NCI-H2107 treated with DMSO at 0.1 percent for 48 hours (cell line): ENCODE results near the gene AMPD2.

ENCODE experiments used
- DNase-seq: peaks from one replicate; lab custom pipeline; 2025; ENCODE audit not compliant: unreplicated experiment; lab: John Stamatoyannopoulos, UW

Gene AMPD2

DNA sequence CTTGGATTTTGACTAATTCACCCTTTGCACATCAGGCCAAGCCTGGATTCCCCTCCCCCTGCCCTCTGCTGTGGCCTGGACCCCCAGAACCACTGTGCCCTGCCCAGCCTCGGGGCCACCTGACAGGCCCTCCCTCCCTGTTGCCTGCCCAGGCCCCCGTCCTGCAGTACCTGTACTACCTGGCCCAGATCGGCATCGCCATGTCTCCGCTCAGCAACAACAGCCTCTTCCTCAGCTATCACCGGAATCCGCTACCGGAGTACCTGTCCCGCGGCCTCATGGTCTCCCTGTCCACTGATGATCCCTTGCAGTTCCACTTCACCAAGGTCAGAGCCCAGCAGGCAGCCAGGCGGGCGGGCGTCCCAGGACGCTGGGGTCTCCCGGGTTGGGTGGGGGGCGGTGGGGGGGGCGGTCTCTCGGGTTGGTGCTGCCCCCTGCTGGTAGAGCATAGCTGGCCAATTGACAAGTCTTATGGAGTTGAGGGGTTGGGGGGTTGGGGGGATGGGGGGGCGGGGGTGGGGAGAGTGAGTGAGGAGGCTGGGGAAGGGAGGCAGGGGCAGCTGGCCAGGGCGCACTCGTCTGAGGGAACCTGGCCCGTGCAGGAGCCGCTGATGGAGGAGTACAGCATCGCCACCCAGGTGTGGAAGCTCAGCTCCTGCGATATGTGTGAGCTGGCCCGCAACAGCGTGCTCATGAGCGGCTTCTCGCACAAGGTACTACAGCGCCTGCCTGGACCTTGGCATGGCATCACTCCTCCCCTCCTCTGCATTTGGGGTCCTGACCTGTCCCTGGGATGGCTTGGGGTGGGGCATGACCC, 10.7 kb downstream of the AMPD2 start:
- DNase-seq, result no peak

DNA sequence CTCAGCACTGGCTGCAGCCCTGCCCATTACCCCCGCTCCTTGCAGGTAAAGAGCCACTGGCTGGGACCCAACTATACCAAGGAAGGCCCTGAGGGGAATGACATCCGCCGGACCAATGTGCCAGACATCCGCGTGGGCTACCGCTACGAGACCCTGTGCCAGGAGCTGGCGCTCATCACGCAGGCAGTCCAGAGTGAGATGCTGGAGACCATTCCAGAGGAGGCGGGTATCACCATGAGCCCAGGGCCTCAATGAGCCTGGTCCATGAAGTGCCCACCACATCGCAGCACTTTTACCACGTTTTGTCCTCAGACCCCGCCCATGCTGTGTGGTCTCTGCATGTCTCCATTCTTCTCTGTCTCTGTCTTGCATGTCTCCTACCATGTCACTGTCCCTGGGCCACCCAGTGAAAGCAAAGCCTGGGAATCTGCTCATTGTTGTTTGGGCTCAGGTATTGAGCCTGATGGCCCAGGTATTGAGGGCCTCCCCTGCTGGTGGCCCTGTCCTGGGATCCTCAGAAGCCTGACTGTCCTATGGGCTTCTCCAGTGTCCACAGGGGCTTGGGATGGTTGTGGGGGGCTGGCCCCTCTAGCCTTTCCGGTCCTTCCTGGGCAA, 11.4 kb downstream of the AMPD2 start:
- no peak for DNase-seq

DNA sequence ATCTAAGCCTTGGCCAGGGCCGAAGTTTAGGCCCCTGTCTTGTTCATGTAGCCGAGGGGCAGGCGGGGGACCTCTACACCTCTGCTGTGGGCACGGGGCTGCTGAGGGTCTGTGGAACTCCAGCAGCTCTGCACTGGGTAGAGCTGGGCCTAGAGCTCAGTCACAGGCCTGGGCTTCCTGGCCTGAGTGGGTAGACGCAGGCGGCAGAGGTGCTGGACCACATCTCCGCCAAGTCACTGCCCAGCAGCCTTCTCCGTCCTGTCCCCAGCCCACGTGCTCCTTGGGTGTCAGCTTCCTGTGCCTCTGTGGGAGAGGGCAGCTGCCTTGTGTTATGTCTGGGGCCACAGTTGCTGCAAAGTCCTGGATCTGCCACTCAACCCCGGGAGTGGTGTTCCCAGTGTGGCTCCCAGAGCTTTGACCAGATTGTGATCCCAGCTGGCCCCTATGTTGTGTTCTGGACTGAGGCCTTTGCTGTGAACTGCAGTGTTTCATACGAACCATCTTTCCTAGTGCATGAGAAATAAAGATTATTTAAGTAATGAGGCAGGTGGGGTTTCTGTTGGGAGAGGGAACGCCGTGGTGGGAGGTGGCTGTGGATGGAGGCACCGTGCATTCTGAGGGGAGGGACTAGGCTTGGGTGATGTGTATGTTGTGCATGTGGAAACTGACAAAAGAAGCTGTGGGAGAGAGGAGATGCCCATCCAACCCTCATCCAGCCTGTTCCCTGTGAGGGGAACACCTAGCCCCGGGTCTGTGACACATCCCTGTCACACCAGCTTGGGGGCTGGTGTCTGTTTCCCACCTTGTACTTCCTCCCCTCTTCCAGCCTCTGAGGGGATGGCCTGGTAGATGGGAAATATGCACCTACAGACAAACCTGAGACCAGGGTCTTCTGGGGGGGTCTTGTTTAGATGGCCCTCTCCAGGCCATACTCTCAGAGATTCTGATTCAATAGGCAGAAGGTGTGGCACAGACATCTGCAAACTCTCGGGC, 12.2 kb downstream of the AMPD2 start:
- DNase-seq, result no peak

DNA sequence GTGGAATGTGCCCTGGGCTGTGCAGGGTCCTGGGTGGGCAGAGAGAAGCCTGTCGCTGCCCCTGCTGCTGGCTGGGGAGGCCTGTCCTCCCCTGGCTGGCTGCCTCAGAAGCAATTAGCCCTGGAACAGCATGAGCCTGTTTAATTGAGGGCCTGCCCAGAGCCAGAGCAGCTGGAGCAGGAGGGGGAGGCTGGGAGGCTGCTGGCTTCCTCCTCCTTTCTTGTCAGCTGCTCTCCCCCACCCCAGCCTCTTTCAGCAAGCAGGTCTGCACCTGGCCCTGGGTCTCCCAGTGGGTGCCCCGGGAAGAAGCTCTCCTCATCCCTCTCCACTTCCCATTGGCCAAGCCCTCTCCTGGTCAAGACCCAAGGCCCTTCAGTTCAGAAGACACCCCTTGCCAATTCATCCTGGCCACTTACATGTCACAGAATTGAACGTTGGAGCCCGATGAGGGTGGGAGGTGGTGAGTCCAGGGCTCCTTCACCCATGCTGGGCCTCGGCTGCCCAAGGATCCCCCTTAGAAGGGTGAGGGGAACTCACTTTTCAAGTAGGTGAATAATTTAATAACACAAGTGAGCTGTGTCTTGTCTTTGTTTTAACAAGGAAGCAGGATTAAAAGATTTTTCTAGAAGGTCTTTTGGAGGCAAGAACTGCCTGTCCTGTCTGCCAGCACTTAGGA, 13.2 kb downstream of the AMPD2 start:
- DNase-seq, result peak; percentile 90

DNA sequence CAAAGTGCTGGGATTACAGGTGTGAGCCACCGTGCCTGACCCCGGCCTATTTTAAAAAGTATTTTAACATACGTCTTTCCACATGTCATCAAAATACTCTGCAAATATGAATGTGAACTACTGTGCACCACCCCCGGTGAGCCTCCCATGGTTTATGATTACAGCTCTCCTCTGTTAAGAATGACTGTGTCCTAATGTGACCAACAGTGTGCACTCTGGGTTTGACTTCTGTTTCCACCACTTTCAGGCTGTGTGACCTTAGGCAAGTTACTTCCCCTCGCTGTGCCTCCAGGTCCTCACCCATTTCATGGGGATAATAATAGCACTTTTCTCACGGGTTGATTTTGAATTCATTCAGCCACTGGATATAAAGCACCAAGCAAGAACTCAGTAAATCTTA, 14.7 kb downstream of the AMPD2 start:
- DNase-seq, result no peak

DNA sequence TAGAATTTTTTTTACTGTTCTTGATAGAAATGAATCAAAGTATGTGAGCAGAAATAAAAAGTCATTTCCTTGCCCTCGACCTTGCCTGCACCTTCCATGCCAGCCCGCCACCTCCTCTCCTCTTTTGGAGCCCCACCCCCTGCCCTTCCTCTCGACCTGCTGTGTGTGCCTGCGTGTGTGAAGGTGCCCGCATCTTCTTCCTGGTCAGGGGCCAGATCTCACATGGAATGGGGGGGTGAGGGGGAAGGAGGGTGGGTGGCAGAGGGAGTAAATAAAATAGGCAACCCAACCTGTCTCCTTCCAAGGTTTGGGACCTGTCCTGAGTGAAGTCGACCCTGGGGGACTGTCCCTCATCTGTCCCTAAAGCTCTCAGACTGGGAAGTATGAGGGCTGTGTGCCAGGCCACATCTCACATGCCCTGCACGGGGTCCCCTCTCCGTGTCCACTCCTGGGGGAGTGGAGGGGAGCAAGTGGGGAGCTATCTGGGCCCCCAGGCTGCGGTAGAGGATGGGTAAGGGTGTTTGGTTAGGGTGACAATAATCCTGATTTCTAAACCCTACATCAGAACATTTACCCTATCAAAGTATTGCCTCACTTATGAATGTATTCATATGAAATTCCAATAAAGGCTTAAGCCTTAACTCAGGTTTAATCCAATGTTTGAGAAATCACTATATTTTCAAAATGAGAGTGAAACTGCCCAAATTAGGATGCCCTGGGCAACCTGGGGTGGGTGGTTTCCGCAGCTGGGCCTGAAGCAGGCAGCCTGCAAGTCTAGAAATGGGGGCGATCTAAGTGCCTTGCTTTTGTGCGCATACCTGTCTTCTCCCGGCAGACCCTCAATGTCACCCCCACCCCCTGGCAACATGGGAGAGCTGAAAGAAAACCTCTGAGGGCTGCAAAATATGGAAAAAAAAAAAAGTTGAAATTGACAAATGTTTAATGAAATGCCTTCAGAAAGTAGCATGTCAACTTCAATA, 15.4 kb downstream of the AMPD2 start:
- no peak for DNase-seq

- no peak for DNase-seq
Measured at GRCh38 chr1:109635862-109636200, 16.2 kb downstream of the AMPD2 start.

GRCh38 chr1:109636201-109636952, 16.7 kb downstream of the AMPD2 start:
- DNase-seq, result no peak

GRCh38 chr1:109637446-109637845, 17.8 kb downstream of the AMPD2 start:
- DNase-seq, result no peak

DNA sequence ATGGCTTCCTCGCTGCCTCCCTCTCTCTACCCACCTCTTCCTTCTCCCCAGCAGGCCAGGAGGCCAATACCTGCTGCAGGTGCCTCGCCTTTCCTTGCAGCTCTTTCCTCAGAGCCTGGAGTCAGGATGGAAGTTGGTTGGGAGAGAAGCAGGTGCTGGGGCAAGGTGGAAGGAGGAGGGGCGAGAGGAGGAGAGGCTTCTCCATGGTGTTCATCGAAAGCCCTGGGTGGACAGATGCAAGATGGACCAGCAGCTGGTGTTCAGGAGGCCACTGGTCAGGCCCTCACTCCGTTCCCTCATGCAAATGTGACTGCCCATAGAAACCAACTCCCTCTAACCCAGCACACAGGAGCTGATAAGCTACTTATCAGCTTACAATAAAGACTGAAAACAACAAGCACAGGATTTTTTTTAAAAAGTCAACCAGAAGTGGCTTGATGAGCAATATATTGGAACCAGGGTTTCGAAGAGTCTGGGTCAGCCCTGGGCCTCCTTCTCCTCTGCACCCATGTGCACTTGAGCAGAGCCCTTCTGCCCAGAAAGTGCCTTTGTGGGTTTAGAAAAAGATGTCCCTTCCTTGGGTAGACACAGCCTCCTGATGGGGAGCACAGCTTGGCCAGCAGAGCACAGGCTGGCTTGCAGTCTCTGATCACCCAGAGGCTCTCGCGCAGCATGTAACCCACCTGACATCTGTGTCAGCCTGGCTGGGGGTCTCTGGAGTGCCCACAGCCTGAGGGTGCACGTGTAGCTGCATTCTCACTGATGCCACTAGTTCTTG, 19.6 kb downstream of the AMPD2 start:
- DNase-seq, result no peak

- DNase-seq, result no peak
Measured at GRCh38 chr1:109639841-109640184, 20.2 kb downstream of the AMPD2 start.

DNA sequence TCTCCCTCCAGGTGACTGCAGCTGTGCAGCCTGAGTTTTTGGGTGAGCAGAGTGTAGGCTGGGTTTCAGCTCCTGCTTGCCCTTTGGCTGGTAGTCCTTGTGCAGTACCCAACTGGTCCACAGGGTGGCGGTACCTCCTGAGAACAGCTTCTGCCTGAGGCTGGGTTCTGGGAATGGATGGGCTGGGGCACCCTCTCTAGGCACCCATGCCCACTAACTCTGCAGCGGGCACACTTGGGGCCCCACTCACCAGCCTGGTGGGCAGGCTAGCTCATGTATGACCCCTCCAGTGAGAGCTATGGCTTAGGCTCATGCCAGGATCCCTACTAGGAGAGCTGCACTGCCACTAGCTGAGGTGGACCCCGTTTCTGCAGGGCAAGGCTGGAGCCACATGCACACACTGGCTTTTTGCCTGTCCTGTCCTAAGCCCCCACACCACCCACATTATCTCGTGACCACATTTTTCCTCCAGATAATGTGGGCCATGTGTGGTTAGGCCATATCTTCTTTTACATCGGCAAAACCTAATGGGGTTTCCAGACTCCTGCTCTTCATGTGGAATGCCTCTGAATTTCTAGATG, 20.7 kb downstream of the AMPD2 start:
- DNase-seq, result peak; percentile 77

DNA sequence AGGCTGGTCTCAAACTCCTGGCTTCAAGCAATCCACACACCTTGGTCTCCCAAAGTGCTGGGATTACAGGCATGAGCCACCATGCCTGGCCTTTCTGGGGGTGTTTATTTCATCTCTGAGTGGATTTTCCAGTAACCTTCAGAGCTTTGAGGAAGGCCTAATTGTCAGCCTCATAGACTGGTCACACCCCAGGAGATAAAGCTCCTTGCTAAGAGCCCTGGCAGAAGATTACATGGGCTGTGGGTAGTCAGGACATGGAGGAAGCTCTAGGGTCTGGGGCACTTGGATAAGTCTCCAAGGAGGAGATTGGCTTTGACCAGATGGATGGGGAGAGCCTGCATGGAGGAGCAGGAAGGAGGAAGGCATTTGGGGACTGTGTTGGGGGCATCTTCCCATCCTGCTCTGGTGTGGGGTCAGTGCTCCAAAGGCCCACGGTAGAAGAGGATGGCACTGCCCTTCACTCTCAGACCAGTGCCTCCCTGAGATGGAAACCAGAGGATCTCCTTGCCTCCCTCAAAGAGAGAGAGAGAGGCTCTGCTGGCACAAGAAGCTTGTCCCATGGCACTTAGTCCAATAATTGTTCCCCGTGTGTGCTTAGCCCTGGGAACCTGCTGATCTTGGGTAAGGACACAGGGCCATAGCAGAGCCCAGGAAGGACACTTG, 21.6 kb downstream of the AMPD2 start:
- no peak for DNase-seq

- no peak for DNase-seq
Measured at GRCh38 chr1:109641861-109642260, 22.2 kb downstream of the AMPD2 start.

DNA sequence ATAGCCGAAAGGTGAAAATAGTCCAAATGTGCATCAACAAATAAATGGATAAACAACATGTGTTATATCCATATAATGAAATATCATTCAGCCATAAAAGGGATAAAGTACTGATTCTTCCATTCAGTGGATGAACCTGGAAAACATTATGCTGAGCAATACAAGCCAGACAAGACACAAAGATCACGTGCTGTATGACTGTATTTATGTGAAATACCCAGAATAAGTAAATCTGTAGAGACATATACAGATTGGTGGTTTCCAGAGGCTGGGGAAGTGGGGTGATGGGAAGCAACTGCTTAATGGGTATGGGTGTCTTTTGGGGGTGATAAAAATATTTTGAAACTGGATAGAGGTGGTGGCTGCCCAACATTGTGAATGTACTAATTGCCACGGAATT, 23.0 kb downstream of the AMPD2 start:
- no peak for DNase-seq

- DNase-seq, result peak; percentile 80
Measured at GRCh38 chr1:109643385-109644230, 24.0 kb downstream of the AMPD2 start.

GRCh38 chr1:109644670-109645069, 25.0 kb downstream of the AMPD2 start:
- no peak for DNase-seq
